NCI-H187 (cell line): Measurements from ENCODE around the gene NDUFB4.
"Not testable (repeated sequence)": the region's sequence is repeated elsewhere in the genome, so short reads cannot be mapped to it uniquely, and the experiment has no call there.

ENCODE experiments used
- DNase-seq, 2 experiments: peaks; one replicate each; lab custom pipeline; 2025; lab: John Stamatoyannopoulos, UW

Gene NDUFB4

GRCh38 chr3:120569222-120570057 lies 26.7 kb upstream of the NDUFB4 start:
- DNase-seq = no peak

- DNase-seq = no peak
Measured at GRCh38 chr3:120572027-120572426, 24.1 kb upstream of the NDUFB4 start.

GRCh38 chr3:120587332-120587975 lies 8.7 kb upstream of the NDUFB4 start:
- DNase-seq = no peak

- DNase-seq = no peak
Measured at GRCh38 chr3:120595788-120596115, 384 bp upstream of the NDUFB4 start.

- DNase-seq = no peak
Measured at GRCh38 chr3:120596853-120597223, 702 bp downstream of the NDUFB4 start.

GRCh38 chr3:120597445-120598049 lies 1.4 kb downstream of the NDUFB4 start:
- no peak for DNase-seq

- no peak for DNase-seq
Measured at GRCh38 chr3:120599211-120599610, 3.1 kb downstream of the NDUFB4 start.

GRCh38 chr3:120601554-120601953 lies 5.4 kb downstream of the NDUFB4 start:
- no peak for DNase-seq

- DNase-seq = no peak
Measured at GRCh38 chr3:120602682-120603081, 6.5 kb downstream of the NDUFB4 start.

GRCh38 chr3:120604382-120604781 lies 8.2 kb downstream of the NDUFB4 start:
- no peak for DNase-seq

GRCh38 chr3:120604784-120605183 lies 8.6 kb downstream of the NDUFB4 start:
- DNase-seq = no peak

GRCh38 chr3:120608506-120608905 lies 12.4 kb downstream of the NDUFB4 start:
- no peak for DNase-seq

GRCh38 chr3:120614765-120615164 lies 18.6 kb downstream of the NDUFB4 start:
- DNase-seq = no peak

GRCh38 chr3:120615847-120616609 lies 19.9 kb downstream of the NDUFB4 start:
- DNase-seq = no peak

GRCh38 chr3:120616745-120617144 lies 20.6 kb downstream of the NDUFB4 start:
- DNase-seq = not testable (repeated sequence)

GRCh38 chr3:120622457-120622856 lies 26.3 kb downstream of the NDUFB4 start:
- DNase-seq = no peak

GRCh38 chr3:120622870-120623726 lies 27.0 kb downstream of the NDUFB4 start:
- no peak for DNase-seq

- DNase-seq = no peak
Measured at GRCh38 chr3:120623727-120624093, 27.6 kb downstream of the NDUFB4 start.

GRCh38 chr3:120625159-120625586 lies 29.0 kb downstream of the NDUFB4 start:
- no peak for DNase-seq

- DNase-seq = no peak
Measured at GRCh38 chr3:120634539-120634938, 38.4 kb downstream of the NDUFB4 start.

GRCh38 chr3:120636795-120637401 lies 40.8 kb downstream of the NDUFB4 start:
- no peak for DNase-seq
